ENCODE results near the gene AP2M1.
A peak's percentile ranks its signal among the peaks of the same experiment; 100 is the strongest.

AP2M1 gene

DNA sequence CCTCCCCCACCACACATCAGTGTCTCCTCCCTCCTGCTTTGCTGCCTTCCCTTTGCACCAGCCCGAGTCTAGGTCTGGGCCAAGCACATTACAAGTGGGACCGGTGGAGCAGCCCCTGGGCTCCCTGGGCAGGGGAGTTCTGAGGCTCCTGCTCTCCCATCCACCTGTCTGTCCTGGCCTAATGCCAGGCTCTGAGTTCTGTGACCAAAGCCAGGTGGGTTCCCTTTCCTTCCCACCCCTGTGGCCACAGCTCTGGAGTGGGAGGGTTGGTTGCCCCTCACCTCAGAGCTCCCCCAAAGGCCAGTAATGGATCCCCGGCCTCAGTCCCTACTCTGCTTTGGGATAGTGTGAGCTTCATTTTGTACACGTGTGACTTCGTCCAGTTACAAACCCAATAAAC is 9.0 kb downstream of the AP2M1 start:
- no peak for DNase-seq

DNA sequence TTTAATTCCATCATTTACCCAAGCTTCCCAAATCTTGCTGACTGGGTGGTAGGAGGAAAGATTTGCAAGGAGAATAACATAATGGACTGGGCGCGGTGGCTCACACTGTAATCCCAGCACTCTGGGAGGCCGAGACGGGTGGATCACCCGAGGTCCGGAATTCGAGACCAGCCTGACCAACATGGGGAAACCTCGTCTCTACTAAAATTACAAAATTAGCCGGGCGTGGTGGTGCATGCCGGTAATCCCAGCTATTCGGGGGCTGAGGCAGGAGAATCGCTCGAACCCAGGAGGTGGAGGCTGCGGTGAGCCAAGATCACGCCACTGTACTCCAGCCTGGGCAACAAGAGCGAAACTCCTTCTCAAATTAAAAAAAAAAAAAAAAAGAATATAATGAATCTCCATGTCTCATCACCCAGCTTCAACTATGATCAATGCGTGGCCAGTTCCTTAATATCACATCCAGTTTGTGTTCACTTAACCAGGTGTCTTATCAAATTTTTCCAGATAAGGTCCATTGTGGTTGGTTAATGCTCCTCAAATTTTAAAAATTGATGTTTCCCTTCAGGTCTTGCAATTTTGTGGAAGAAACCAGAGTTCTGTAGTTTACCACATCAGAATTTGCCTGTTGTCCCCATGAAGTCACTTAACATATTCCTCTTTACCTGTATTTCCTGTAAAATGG is 10.0 kb downstream of the AP2M1 start:
- DNase-seq, result no peak

DNA sequence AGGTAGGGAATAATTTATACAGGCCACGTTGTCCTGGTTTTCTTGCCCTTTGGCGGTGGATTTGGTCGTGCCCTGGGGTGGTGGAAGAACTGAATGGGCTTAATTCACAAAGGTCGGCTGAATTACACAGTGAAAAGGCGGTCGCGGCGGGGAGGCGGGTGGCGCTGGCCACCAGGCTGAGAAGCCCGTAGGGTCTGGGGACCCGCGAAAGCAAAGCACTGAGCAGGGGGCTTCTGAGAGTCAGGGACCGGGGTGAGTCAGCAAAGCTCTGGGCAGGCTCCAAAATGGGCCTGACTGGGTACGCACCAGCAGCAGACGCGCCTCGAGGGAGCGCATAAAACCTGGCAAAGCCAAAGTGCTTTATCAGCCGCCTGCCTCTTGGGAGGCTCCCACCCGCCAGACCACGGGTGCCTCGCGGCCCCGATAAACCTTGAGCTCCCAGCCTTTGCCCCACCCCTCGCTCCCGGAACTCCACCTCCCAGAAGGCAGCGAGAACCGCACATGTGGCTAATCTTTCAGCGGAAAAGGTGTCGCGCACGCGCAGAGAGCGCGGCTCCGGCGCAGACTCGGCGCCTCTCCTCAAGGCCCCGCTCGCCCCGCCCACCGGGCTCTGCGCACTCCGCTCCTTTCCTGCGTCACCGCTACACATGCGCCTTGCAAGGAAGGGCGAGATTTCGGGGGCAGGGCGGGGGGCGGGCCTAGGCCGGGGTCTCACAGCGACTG is 11.0 kb downstream of the AP2M1 start:
- DNase-seq, result peak; percentile 98

GRCh38 chr3:184186184-184186901 is 11.7 kb downstream of the AP2M1 start, which contains the start of gene ABCF3:
TSS of gene ABCF3 (plus strand) at chr3:184186199. CDS start at chr3:184186208, 9 bp downstream.
- no peak for DNase-seq

- DNase-seq, result no peak
Observed at GRCh38 chr3:184186902-184187207, 12.2 kb downstream of the AP2M1 start.

GRCh38 chr3:184188080-184188479 is 13.4 kb downstream of the AP2M1 start:
- DNase-seq, result no peak

GRCh38 chr3:184189421-184189820 is 14.8 kb downstream of the AP2M1 start:
- DNase-seq, result no peak

DNA sequence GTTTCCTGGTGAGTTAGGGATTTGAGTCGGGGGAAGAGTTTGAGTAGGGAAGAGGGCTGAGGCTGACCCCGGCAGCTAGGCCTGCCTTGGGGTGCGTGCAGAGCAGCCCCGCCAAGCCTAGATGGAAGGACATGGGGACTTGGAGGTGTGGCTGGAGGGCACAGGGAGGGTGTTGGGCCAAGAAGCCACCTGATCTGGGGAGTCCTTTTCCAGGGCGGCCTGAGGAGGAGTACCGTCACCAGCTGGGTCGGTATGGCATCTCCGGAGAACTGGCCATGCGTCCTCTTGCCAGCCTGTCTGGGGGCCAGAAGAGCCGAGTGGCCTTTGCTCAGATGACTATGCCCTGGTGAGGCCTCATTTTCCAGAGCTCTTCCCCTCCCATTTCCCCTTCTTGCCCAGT is 18.2 kb downstream of the AP2M1 start:
- DNase-seq, result no peak

- no peak for DNase-seq
Observed at GRCh38 chr3:184193991-184194539, 19.4 kb downstream of the AP2M1 start.

- DNase-seq, result no peak
Observed at GRCh38 chr3:184196536-184196935, 21.9 kb downstream of the AP2M1 start.

DNA sequence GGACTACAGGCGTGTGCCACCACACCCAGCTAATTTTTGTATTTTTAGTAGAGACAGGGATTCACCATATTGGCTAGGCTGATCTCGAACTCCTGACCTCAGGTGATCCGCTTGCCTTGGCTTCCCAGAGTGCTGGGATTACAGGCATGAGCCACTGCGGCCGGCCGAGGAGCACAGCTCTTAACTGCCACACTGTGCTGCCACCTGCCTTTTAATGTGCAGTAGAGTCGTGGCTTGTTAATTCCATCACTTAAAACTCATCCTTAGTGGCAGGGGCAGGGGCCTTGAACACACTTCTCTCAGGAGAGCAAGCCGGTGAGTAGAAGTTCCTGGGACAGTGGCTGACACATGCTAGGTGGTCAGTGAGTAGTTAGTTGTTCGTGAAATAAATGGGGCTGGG is 23.9 kb downstream of the AP2M1 start:
- no peak for DNase-seq

DNA sequence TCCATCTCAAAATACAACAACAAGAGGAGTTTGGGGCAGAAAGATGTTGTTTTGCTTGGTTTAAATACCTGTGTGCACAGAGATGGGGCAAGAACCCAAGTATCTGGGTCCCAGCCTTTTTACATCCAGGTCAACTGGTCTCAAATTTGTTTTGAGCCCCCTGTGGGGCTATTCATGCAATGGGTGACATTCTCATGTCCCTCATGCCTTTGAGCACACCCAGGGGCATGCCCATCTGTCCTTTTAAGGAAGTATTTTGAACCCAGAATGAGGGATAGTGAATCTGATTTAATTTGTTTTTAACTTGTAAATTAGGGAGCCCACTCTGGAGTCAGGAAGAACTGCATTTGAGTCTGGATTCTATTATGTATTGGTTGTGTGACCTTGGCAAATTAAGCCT is 26.2 kb downstream of the AP2M1 start:
- DNase-seq, result no peak

DNA sequence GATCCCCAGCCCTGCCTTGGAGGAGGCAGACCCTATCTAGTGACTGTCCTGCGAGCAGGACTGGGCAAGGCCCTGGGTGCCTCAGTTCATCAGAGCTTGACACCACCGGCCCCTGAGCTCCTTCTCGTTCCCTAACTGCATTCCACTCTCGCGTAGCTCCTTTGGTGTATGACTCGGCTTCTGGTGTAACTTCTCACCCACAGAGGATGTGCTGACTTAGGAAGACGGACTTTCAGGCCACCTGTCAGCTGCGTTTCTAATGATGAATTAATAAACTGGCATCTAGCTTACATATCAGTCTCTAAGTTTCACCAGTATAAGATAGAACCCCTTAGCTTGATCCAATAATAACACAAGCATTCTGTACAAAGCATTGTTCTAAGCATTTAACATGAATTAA is 28.9 kb downstream of the AP2M1 start:
- no peak for DNase-seq

DNA sequence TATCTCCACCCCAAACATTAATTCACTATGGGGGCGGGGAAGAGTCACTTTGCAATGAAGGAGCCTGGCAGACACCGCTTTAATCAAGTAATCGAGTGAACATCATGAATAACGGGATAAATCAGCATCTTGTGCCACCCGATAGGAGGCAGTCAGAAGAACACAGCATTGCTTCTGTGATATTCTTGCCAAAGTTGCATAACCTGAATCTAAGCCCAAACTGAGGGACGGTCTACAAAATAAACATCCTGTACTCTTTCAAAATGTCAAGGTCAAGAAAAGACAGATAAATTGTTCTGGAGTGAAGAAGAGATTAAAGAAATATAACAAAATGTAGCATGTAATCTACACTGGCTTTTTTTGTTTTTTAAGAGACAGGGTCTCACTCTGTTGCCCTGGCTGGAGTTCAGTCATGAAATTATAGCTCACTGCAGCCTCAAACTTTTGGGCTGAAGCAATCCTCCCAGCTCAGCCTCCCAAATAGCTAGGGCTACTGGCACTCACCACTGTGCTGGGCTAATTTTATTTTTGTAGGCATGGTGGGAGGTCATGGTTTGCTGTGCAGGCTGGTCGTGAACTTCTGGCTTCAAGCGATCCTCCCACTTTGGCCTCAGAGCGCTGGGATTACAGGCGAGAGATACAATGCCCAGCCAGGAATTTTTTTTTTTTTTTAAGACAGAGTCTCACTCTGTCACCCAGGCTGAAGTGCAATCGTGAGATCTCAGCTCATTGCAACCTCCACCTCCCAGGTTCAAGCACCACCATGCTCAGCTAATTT is 34.7 kb downstream of the AP2M1 start:
- DNase-seq, result no peak

- no peak for DNase-seq
Observed at GRCh38 chr3:184211297-184211696, 36.6 kb downstream of the AP2M1 start.

DNA sequence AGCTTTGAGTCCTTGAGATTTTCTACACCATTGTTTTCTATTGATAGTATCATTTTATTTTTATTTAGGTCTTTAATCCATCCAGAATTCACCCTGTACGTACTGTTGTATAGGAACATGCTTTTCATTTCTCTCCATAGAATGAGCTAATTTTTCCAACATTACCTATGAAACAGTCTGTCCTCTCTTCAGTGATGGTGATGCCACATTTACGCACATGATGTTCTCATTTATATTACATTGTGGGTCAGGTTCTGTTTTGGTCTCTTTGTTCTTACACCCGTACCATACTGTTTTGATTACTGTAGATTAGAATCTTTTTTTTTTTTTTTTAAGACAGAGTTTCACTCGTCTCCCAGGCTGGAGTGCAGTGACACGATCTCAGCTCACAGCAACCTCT is 37.1 kb downstream of the AP2M1 start:
- no peak for DNase-seq

- DNase-seq, result no peak
Observed at GRCh38 chr3:184218814-184219213, 44.2 kb downstream of the AP2M1 start.

DNA sequence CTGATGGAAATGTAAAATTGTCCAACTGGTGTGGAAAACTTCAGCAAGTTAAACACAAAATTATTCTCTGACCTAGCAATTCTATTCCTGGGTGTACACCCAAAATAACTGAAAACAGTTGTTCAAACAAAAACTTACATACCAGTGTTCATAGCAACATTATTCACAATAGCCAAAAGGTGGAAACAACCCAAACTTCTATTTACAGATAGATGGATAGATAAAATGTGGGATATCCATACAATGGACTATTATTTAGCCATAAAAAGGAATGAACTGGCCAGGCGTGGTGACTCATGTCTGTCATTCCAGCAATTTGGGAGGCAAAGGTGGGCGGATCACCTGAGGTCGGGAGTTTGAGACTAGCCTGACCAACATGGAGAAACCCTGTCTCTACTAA is 47.9 kb downstream of the AP2M1 start:
- no peak for DNase-seq

- DNase-seq, result no peak
Observed at GRCh38 chr3:184223946-184224345, 49.3 kb downstream of the AP2M1 start.

- DNase-seq, result no peak
Observed at GRCh38 chr3:184227481-184227935, 52.9 kb downstream of the AP2M1 start.

- DNase-seq, result no peak
Observed at GRCh38 chr3:184228376-184229137, 53.9 kb downstream of the AP2M1 start.

All from NCI-H226 (cell line).